GM19035 (cell line): ENCODE measurements around the gene CENPX.

Experiments used
- ATAC-seq: cut with Tn5 transposase; IDR thresholded peaks from one replicate; pipeline ENCODE4 v1.9.1; 2021; ENCODE audit not compliant: unreplicated experiment

The CENPX gene

DNA sequence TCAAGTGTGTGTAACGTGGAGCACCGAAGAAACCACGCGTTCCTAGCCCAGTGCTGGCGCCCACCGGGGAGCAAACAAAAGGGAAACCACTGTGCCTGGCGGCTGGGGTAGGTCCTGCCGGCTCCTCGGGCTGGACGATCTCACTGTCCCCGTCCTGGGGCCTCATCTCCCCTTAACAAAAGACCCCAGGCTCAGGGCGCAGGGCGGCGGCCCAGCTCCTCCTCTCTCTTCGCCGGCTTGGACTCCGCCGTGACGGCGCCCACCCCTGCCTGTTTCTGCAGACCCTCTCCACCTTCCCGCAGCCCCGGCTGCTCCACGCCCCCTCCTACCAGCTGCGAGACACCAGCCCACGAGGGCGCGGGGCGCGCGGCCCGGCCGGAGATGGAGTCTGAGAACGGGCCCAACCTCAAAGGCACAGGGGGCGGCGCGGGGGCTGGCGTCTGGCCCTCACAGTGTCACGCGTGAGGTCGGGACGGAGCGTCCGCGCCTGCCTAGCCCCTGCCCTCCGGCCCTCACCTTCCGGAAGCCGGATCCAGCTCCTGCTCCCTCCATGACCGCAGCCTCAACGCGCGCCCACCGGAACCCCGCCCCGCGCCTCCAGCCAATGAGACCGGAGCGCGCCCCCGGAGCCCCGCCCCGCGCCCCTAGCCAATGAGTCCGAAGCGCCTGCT, at the start of gene CENPX:
Gene CENPX, minus strand, starts transcription at position 569 of the 671 bp plus-strand sequence. Its CDS starts 17 bp downstream, at position 552.
- ATAC-seq = no peak

GRCh38 chr17:82070611-82071010, 47.9 kb upstream of the CENPX start:
- ATAC-seq = no peak

DNA sequence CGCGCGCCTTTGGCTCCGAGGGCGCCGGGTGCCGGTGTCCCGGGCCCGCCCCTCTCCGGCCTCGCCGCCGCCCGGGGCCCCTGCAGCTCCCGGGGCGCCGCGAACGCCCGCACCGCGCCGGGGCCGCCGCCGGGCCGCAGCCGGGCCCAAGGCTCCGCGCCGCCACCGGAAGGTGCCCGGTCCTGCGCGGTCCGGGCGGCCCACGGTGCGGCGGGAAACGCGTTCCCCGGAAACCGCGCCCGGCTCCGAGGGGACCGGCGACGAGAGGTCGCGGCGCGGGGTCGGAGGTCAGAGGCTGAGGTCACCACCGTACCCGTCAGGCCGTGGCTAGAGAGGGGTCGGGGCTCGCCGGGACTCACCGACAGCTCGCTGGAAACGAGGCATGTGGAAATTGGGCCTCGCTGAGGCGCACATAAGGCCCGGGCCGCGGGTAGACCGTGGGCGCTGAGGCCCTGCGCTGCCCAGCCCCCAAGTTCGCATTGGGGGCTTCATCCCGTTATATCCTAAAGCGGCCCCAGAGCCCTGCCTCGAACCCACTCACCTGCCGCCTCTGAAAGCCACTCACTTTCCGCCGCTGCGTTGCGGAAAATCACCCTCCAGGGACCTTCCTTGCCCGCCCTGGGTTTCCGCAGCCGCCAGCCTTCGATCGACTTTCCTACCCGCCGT, 43.1 kb upstream of the CENPX start, which contains the start of gene DUS1L:
Gene DUS1L, minus strand, starts transcription at position 167 of the 666 bp plus-strand sequence. CDS start 745 bp downstream, outside the sequence.
- peak; percentile 73 for ATAC-seq

DNA sequence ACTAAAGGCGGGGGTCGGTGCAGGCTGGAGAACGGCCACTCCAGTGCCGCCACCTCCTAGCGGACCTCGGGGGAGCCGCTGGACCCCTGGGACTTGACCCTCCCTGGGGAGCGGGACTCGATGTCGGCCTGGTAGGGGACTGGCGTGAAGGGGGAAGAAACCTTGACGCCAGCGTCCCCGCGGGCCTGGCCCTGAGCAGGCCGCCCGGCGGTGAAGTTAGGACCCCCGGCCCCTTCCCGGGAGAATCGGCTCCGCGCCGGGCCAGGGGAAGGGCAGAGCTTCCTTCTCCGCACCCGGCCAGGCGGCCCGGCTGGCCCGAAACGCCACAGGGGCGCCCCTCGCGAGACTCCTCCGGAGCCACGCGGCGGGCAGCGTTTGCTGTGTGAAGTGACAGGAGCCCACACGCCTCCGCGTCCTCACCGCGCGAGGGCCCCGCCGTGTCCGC, 42.5 kb upstream of the CENPX start:
- peak; percentile 39 for ATAC-seq

DNA sequence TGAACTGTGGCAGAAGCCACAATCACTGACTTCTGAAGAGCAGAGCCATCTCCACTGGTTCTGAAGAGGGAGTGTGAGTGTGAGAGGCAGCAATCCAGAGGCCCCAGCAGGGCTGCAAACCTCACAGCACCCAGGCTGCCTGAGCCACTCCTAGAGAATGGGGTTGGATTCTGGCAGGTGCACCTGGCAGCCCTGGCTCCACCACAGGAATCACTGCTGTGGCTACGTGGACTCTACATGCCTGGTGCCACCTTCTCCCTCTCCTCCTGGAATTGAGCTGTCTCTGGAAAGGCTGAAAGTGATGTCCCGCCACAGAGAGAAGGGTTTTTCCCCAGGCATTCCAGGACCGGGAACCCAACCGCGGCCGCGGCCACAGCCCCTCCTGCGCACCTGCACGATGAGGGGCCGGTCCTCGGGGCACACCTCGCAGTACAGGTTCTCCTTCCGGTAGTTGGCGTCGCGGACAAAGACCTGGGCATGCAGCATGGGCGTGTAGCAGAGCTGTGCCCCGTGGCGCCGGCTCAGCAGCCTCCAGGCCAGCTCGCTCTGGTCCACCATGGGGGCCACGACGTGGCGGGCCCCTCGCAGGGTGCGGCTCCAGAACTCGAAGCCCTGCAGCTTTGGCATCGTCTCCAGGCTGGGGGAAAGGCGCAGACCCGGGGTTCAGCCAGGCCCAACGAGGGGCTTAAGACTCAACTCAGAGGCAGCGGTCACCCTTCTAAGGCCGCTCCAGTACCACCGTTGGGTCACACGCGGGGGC, 41.9 kb upstream of the CENPX start:
- ATAC-seq = no peak

GRCh38 chr17:82063424-82064415, 41.0 kb upstream of the CENPX start:
- no peak for ATAC-seq

- ATAC-seq = no peak
These were observed 40.3 kb upstream of the CENPX start for GRCh38 chr17:82062984-82063368.

DNA sequence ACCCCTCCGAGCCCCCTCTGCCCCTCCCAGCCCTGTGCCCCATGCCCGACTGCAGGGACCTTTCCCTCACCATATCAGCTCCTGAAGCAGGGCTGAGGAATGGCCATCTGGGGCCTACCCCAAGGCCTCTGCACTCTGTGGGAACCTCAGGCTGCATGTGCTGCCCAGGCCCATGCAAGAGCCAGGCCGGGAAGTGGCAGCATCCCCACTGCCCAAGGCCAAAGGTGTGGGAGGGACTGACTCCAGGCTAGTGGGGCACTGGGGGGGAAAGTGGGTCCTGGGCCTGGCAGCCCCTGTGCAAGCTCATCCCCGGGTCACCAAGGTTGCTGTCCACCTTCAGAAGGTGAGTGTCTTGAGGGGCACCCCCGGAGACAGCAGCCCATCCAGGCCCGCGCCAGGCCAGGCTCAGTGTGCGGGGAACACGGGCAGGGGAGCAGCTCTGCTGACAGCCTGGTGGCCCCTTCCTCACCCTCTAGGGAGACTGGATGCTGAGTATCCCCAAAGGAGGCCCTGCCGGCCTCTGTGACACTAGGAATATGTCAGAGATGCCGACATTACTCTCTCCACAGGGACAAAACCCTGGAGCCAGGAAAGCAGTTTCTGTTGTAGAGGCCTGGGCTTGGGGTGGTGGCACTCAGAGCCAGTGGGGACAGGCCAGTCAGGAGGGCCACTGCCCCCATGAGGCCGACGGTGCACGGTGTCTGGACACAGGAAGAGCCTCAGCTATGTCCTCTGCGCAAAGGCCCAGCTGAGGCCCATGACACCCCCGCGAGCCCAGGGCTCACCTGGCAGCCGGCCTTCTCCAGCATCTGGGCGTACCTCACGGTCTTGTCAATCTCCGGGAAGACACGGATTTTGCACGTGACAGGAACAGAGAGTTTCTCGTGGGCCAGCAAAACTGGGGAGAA, 39.7 kb upstream of the CENPX start:
- ATAC-seq = no peak

GRCh38 chr17:82061047-82061925, 38.6 kb upstream of the CENPX start:
- no peak for ATAC-seq

DNA sequence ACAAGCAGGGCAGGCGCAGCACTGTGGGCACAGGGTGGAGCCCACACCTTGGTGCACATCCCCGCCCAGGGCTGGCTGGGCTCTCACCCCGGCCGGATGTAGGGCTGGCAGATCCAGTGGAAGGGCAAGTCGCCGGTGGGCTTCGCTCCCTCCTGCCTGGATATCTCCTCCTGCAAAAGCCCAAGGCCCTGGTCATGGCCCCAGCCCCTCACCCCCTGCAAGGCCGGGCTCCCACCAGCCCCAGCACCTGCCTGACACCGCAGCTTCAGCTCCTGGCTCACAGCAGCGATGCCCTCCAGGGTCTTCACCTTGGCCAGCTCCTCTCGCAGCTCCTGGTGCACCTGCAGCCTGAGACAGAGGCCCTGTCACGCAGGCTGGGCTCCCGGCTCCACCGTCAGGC, 37.9 kb upstream of the CENPX start:
- no peak for ATAC-seq

- ATAC-seq = no peak
These were observed 37.3 kb upstream of the CENPX start for GRCh38 chr17:82060001-82060380.

- no peak for ATAC-seq
These were observed 36.8 kb upstream of the CENPX start for GRCh38 chr17:82059272-82060000.

DNA sequence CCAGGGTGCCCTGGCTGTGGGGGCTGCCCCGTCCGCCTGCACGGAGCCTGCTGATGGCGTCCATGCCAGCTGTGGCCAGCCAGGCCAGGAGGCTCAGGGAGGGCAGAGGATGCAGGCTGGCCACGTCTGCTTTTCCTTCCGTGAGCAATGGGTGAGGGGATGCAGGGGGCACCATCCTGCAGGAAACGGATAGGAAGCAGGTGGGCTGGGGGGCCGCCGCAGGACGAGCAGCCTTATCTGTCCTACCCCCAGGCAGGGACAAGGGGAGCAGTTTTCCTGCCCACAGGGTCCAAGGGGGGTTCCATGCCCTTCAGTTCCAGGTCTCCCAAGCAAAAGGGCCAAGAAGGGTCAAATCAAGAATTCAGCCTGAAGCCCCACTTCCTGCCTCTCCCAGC, 36.2 kb upstream of the CENPX start:
- ATAC-seq = no peak

DNA sequence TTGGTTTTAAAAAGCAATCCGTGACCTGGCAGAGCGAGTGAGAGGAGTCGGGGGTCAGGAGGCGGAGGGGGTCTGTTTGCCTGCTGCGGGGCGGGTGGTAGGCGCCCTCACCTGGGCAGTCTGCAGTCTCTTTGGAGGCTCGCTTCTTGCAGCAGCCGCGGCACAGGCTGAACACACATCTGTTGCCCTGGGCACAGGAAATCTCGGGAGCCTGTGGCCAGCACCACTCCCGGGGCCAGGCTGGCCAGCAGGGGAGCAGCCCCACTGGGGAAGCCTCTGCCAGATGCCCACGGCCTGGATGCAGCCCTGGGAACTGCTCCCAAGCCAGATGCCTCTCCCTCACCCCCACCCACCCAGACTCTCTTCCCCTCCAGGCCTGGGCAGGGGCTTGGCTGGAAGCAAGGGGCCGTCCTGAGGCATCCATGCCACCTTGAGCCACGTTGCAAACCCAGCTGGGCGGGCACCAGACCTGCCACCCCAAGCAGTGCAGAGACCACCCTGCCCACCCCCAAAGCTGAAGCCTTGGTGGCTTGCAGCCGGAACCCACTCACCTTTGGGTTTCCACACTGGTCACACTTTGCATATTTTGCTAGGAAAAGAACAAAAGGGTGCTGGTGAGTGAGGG, 35.7 kb upstream of the CENPX start:
- ATAC-seq = no peak

DNA sequence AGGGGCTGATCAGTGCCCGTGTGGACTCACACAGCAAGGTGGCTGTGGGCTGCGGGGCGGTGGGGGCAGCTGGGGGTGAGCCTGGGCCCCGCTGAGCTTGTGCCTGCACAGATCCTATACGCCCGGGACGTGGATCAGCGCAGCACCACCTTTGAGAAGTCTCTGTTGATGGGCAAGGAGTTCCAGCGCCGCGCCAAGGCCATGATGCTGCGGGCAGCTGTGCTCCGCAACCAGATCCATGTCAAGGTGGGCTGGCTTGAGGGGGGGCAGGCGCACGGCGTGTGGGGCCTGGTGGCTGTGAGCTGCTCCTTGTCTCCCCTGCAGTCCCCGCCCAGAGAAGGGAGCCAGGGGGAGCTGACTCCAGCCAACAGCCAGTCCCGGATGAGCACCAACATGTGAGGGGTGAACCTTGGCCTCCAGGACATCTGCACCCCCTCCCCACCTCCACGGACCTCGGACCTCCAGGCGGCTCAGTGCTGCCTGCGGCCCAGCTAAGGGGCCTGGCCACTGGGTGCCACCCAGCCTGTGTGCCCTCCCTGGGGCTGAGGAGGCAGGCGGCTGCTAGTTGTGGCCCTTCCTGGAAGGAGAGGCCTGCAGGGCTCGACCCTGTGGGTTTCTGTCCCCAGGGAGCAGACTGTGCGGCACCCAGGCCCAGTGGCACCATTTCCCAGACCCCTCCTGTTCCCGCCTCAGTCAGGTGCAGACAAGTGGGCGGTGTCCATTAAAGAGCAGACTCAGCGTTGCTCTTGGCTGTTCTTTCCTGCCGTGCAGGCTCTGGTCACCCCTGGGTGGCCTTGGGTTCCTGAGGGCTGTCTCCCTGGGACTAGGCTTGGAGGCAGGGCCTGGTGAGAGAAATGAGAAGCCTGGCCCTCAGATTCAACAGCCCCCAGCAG, 34.3 kb upstream of the CENPX start:
- no peak for ATAC-seq

DNA sequence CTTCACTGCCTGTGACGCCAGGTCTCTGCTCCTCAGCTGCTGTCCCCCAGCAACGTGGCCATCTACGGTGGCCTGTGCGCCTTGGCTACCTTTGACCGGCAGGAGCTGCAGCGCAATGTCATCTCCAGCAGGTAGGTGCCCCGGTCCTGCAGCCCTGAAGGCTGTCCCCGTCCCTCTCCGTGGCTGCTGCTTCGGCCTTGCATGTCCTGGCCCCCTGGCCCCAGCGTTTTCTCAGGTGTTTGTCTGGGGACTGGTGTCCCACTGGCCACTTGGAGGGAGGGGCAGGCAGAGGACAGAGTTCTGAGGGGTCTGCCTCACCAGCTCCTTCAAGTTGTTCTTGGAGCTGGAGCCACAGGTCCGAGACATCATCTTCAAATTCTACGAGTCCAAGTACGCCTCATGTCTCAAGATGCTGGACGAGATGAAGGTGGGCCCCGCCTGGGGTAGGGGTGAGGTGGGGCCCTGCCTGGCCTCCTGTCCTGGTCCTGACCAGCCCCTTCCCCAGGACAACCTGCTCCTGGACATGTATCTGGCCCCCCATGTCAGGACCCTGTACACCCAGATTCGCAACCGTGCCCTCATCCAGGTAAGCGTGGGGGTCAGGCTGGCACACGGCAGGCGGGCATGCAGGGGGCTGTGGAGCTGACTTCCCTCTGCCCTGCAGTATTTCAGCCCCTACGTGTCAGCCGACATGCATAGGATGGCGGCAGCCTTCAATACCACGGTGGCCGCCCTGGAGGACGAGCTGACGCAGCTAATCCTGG, 33.5 kb upstream of the CENPX start:
- no peak for ATAC-seq
